Upper lobe of right lung (tissue), 1 donor: ENCODE measurements around the gene PTH2R. TPM values are rescaled to one million over a fixed set of nuclear protein-coding genes. Genes with fewer than 3 reads are reported as not detected.
"Not testable (repeated sequence)": the region's sequence is repeated elsewhere in the genome, so short reads cannot be mapped to it uniquely, and the experiment has no call there.

Source experiments
- ATAC-seq: fragments of 200-7000 bp; cut with Tn5 transposase; one replicate; pipeline ENCODE4 v1.9.1; 2020; ENCODE audit warnings: mild to moderate bottlenecking, moderate library complexity
- DNase-seq: peaks from one replicate; pipeline ENCODE4 v3.0.0-alpha.2; 2020
- H3K27ac ChIP-seq: fragments of 200-600 bp; one replicate; pipeline ENCODE4 v1.8.0; 2022
- H3K27me3 ChIP-seq: fragments of 200-600 bp; one replicate; pipeline ENCODE4 v1.8.0; 2022; ENCODE audit warnings: mild to moderate bottlenecking
- H3K36me3 ChIP-seq: fragments of 200-600 bp; one replicate; pipeline ENCODE4 v1.8.0; 2022
- H3K4me1 ChIP-seq: fragments of 200-600 bp; one replicate; pipeline ENCODE4 v1.8.0; 2022
- H3K4me3 ChIP-seq: fragments of 200-600 bp; one replicate; pipeline ENCODE4 v1.8.0; 2022; ENCODE audit warnings: mild to moderate bottlenecking
- H3K9me3 ChIP-seq: fragments of 200-600 bp; one replicate; pipeline ENCODE4 v1.8.0; 2022
- intact Hi-C: fragments of 100-400 bp; cut with DNase I; formaldehyde crosslinking; loops from one replicate; pipeline ENCODE4 v1.11.0; 2022
- total RNA-seq: library from RNA; stranded (reverse); fragmentation: NEBNext Ultra II Directional; extraction: Animal tissue kit (Norgen Biotek cat#: 25700); gene quantifications from one replicate; pipeline ENCODE4 v1.2.1, GENCODE V29; 2021
- TF ChIP-seq, protein P1 (sequence below): fragments of 200-600 bp; IDR thresholded peaks from one replicate; pipeline ENCODE4 v1.8.0; 2022; ENCODE audit warnings: antibody characterized with exemption
- donor health status: DM: no; HTN: yes; CAD: no; lungs with severe emphysema.

Gene PTH2R
- total RNA-seq, 1 donor from 2014 or later, result not detected

DNA sequence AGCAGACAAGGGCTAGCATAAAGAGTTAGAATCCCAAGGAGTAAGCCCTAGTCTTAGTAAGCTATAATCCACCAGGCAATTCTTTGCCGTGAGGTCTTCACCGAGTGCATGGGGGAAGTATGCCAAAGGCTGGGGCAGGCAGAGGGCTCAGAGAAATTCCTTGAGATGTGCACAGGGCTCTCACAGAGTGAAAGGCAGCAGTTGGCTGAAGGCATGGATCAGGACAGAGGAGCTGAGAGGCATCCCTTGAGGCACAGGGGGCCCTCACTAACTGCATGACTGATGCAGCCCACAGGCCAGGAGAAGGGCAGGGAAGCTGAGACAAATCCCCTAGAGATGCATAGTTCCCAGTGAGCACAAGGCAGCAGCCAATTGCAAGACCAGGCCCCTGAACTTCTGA, 34.1 kb downstream of the PTH2R start:
- TF ChIP-seq, protein P1, sequence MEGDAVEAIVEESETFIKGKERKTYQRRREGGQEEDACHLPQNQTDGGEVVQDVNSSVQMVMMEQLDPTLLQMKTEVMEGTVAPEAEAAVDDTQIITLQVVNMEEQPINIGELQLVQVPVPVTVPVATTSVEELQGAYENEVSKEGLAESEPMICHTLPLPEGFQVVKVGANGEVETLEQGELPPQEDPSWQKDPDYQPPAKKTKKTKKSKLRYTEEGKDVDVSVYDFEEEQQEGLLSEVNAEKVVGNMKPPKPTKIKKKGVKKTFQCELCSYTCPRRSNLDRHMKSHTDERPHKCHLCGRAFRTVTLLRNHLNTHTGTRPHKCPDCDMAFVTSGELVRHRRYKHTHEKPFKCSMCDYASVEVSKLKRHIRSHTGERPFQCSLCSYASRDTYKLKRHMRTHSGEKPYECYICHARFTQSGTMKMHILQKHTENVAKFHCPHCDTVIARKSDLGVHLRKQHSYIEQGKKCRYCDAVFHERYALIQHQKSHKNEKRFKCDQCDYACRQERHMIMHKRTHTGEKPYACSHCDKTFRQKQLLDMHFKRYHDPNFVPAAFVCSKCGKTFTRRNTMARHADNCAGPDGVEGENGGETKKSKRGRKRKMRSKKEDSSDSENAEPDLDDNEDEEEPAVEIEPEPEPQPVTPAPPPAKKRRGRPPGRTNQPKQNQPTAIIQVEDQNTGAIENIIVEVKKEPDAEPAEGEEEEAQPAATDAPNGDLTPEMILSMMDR, result no peak
- Histone ChIP-seq H3K4me1 (no peaks in the 10 kb centered on the region), H3K27ac (no peak overlapping the region), H3K36me3 (no peaks in the 10 kb centered on the region), H3K9me3 (no peaks in the 10 kb centered on the region), H3K4me3 (no peak overlapping the region), H3K27me3 (no peaks in the 10 kb centered on the region)
- no peak for ATAC-seq
- no peak for DNase-seq
- intact Hi-C loops, result no loop called here

DNA sequence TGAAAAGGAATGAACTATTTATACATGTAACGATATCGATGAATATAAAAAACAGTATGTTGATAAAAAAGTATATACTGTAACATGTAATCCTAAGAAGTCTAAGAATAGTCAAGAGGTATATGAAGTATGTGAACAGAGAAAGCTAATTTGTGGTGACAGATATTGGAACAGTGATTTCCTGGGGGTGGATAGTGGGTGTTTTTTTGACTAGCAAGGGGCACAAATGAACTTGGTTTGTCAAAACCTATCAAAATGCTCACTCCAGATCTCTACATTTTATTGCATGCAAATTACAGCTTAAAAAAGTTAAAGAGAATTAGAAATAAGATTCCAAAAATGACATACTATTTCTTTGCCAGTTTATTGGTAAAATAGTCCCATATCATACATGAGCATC, 35.4 kb downstream of the PTH2R start:
- Histone ChIP-seq H3K27ac (no peak overlapping the region), H3K9me3 (no peaks in the 10 kb centered on the region), H3K4me1 (no peaks in the 10 kb centered on the region), H3K4me3 (no peak overlapping the region), H3K36me3 (no peaks in the 10 kb centered on the region), H3K27me3 (no peaks in the 10 kb centered on the region)
- intact Hi-C loops, result no loop called here
- DNase-seq (no peak), ATAC-seq (no peak)
- TF ChIP-seq, protein P1, result no peak

DNA sequence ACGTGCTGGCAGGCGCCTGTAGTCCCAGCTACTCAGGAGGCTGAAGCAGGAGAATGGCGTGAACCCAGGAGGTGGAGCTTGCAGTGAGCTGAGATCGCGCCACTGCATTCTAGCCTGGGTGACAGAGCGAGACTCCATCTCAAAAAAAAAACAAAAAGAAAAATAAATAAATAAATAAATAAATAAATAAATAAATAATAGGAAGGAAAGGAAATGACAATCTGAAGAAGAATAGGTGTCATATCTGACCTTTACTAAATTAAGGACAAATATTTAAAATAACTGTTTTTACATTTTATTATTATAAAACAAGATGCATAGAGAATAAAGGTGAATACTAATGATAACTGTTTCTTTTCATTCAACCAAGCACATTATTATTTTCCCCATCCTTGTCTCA, 40.9 kb downstream of the PTH2R start:
- ATAC-seq, DNase-seq, H3K4me3 ChIP-seq, H3K4me1 ChIP-seq, H3K36me3 ChIP-seq, H3K9me3 ChIP-seq, intact Hi-C loops, H3K27me3 ChIP-seq, H3K27ac ChIP-seq: not testable (repeated sequence)

GRCh38 chr2:208451061-208451460, 44.5 kb downstream of the PTH2R start:
- Histone ChIP-seq H3K27me3 (no peaks in the 10 kb centered on the region), H3K9me3 (no peaks in the 10 kb centered on the region), H3K4me1 (no peaks in the 10 kb centered on the region), H3K4me3 (no peak overlapping the region), H3K36me3 (no peaks in the 10 kb centered on the region), H3K27ac (no peak overlapping the region)
- TF ChIP-seq, protein P1, result no peak
- no peak for ATAC-seq
- no peak for DNase-seq
- intact Hi-C loops, result no loop called here

GRCh38 chr2:208454861-208455260, 48.3 kb downstream of the PTH2R start:
- TF ChIP-seq, protein P1, result no peak
- Histone ChIP-seq H3K27ac (no peak overlapping the region), H3K27me3 (no peaks in the 10 kb centered on the region), H3K9me3 (no peaks in the 10 kb centered on the region), H3K4me3 (no peak overlapping the region), H3K4me1 (no peaks in the 10 kb centered on the region), H3K36me3 (no peaks in the 10 kb centered on the region)
- DNase-seq, result no peak
- intact Hi-C loops, result no loop called here
- no peak for ATAC-seq

GRCh38 chr2:208463721-208464120, 57.1 kb downstream of the PTH2R start:
- no peak for ATAC-seq
- TF ChIP-seq, protein P1, result no peak
- no peaks in the 10 kb centered on the region for H3K36me3 ChIP-seq
- H3K27me3 ChIP-seq, result no peaks in the 10 kb centered on the region
- no peak for DNase-seq
- H3K4me1 ChIP-seq, result peaks cover 6% of the 10 kb centered on the region
- no peak overlapping the region for H3K4me3 ChIP-seq
- intact Hi-C loops, result no loop called here
- no peak overlapping the region for H3K27ac ChIP-seq
- H3K9me3 ChIP-seq, result no peaks in the 10 kb centered on the region
